Liver (tissue), 9 donors: ENCODE data around the gene CASZ1. TPM values are rescaled to one million over a fixed set of nuclear protein-coding genes. Genes with fewer than 3 reads are reported as not detected.

Experiments
- DNase-seq: peaks from one replicate; pipeline ENCODE4 v3.0.0-alpha.2; 2017; ENCODE audit warnings: low spot score
- H3K27ac ChIP-seq, 2 donors: one replicate each; pipeline ENCODE4 v1.7.0; 2013; ENCODE audit warnings: inconsistent platforms in 2 of 2, low read length in 2 of 2, control low read depth in 1 of 2, low read depth in 1 of 2, mild to moderate bottlenecking in 1 of 2
- H3K27me3 ChIP-seq, 4 donors: one replicate each; pipeline versions ENCODE4 v1.6.1 to v1.7.0; 2013; ENCODE audit warnings: low read length in 3 of 4, inconsistent platforms in 1 of 4, mild to moderate bottlenecking in 1 of 4, moderate library complexity in 1 of 4; ENCODE audit not compliant: control insufficient read depth in 4 of 4, insufficient read depth in 4 of 4
- H3K36me3 ChIP-seq, 4 donors: one replicate each; pipeline versions ENCODE4 v1.6.1 to v1.7.0; 2013; ENCODE audit warnings: low read length in 3 of 4, mild to moderate bottlenecking in 3 of 4, low read depth in 1 of 4, moderate library complexity in 1 of 4; ENCODE audit not compliant: control insufficient read depth in 4 of 4, insufficient read depth in 3 of 4
- H3K4me1 ChIP-seq, 4 donors: one replicate each; pipeline versions ENCODE4 v1.6.1 to v1.7.0; 2013; ENCODE audit warnings: low read length in 3 of 4, mild to moderate bottlenecking in 3 of 4, moderate library complexity in 1 of 4; ENCODE audit not compliant: control insufficient read depth in 4 of 4, insufficient read depth in 4 of 4
- H3K4me3 ChIP-seq, 3 donors: one replicate each; pipeline versions ENCODE4 v1.6.1 to v1.7.0; 2013; ENCODE audit warnings: low read length in 3 of 3, control low read depth in 1 of 3, low read depth in 1 of 3, mild to moderate bottlenecking in 1 of 3
- H3K9ac ChIP-seq, 2 donors: one replicate each; pipeline ENCODE4 v1.7.0; 2013; ENCODE audit warnings: low read length in 2 of 2, mild to moderate bottlenecking in 2 of 2, moderate library complexity in 2 of 2, control low read depth in 1 of 2, low read depth in 1 of 2
- H3K9me3 ChIP-seq, 4 donors: one replicate each; pipeline versions ENCODE4 v1.6.1 to v1.7.0; 2013; ENCODE audit warnings: low read length in 3 of 4; ENCODE audit not compliant: control insufficient read depth in 4 of 4
- ATF3 ChIP-seq: IDR thresholded peaks from 2 replicates; pipeline ENCODE4 v1.6.1; 2016; ENCODE audit warnings: antibody characterized with exemption
- CTCF ChIP-seq: fragments of 150-350 bp; IDR thresholded peaks from 2 replicates; pipeline ENCODE4 v1.5.1; 2017; ENCODE audit warnings: improper control_type of control experiment, low read depth, low read length; ENCODE audit not compliant: missing input control
- EGR1 ChIP-seq, 2 donors: IDR thresholded peaks; 2 replicates each; pipeline ENCODE4 v1.6.1; 2016 to 2018; ENCODE audit warnings: antibody characterized with exemption in 2 of 2, low read depth in 2 of 2
- FOXA1 ChIP-seq: IDR thresholded peaks from 2 replicates; pipeline ENCODE4 v1.6.1; 2016; ENCODE audit warnings: antibody characterized with exemption
- FOXA2 ChIP-seq: IDR thresholded peaks from 2 replicates; pipeline ENCODE4 v1.6.1; 2016; ENCODE audit warnings: antibody characterized with exemption
- GABPA ChIP-seq, 2 donors: IDR thresholded peaks in 1 of 2; conservative IDR thresholded peaks in 1 of 2; 2 replicates each; pipeline ENCODE4 v1.6.1; 2016; ENCODE audit warnings: antibody characterized with exemption in 2 of 2, mild to moderate bottlenecking in 1 of 2, moderate library complexity in 1 of 2
- HNF4A ChIP-seq, 2 donors: conservative IDR thresholded peaks; 2 replicates each; pipeline ENCODE4 v1.6.1; 2016; ENCODE audit warnings: antibody characterized with exemption in 2 of 2, mild to moderate bottlenecking in 2 of 2
- HNF4G ChIP-seq: IDR thresholded peaks from 2 replicates; pipeline ENCODE4 v1.6.1; 2016; ENCODE audit warnings: antibody characterized with exemption
- JUND ChIP-seq, 2 donors: IDR thresholded peaks; 2 replicates each; pipeline ENCODE4 v1.6.1; 2016; ENCODE audit warnings: antibody characterized with exemption in 2 of 2
- MAX ChIP-seq: IDR thresholded peaks from 2 replicates; pipeline ENCODE4 v1.6.1; 2016; ENCODE audit warnings: antibody characterized with exemption
- NR2F2 ChIP-seq: IDR thresholded peaks from 2 replicates; pipeline ENCODE4 v1.6.1; 2016; ENCODE audit warnings: antibody characterized with exemption
- RAD21 ChIP-seq, 2 donors: IDR thresholded peaks; 2 replicates each; pipeline ENCODE4 v1.6.1; 2016; ENCODE audit warnings: antibody characterized with exemption in 2 of 2, mild to moderate bottlenecking in 2 of 2
- REST ChIP-seq: IDR thresholded peaks from 2 replicates; pipeline ENCODE4 v1.6.1; 2016; ENCODE audit warnings: antibody characterized with exemption, mild to moderate bottlenecking
- RXRA ChIP-seq, 2 donors: IDR thresholded peaks; 2 replicates each; pipeline ENCODE4 v1.6.1; 2017 to 2018; ENCODE audit warnings: antibody characterized with exemption in 2 of 2, mild to moderate bottlenecking in 1 of 2
- SP1 ChIP-seq: IDR thresholded peaks from 2 replicates; pipeline ENCODE4 v1.6.1; 2018; ENCODE audit warnings: antibody characterized with exemption, mild to moderate bottlenecking
- TAF1 ChIP-seq: conservative IDR thresholded peaks from 2 replicates; pipeline ENCODE4 v1.6.1; 2016; ENCODE audit warnings: antibody characterized with exemption, mild to moderate bottlenecking
- YY1 ChIP-seq: IDR thresholded peaks from 2 replicates; pipeline ENCODE4 v1.6.1; 2016; ENCODE audit warnings: antibody characterized with exemption, mild to moderate bottlenecking
- ZBTB33 ChIP-seq: IDR thresholded peaks from 2 replicates; pipeline ENCODE4 v1.6.1; 2016; ENCODE audit warnings: antibody characterized with exemption
- WGBS: extraction: QIAGEN DNeasy Blood & Tissue Kit; methylation state at CpG from one replicate; pipeline ENCODE4 v1.1.7; 2013; 5-methylcytosine and 5-hydroxymethylcytosine counted together
- polyA plus RNA-seq, 2 donors: library from polyadenylated mRNA; stranded (reverse) in 1 of 2; unstranded in 1 of 2; fragments of 200-250 nt in 1 of 2; fragments of >200 nt in 1 of 2; fragmentation: Nextera tagmentation in 1 of 2; extraction: Ambion mirVana in 1 of 2; gene quantifications; one replicate each; pipeline versions ENCODE4 v1.2.1 to v1.2.3, GENCODE V29; 2013 to 2015
- total RNA-seq, 2 donors: library from RNA; depleted of rRNA; stranded (reverse); fragments of >200 nt; gene quantifications; one replicate each; pipeline ENCODE4 v1.2.3, GENCODE V29; 2014
- donor health status: healthy.
- donor health status: healthy.
- donor health status: healthy.
- donor health status: healthy.
- donor health status: healthy.

CASZ1 gene
- total and polyA plus RNA-seq, 4 donors: 1.0 to 3.5 (median 1.9) TPM

GRCh38 chr1:10653370-10654125, 142.9 kb downstream of the CASZ1 start:
- H3K27me3 ChIP-seq: no peaks in the 10 kb centered on the region
- 95% methylated on average over 41 of the region's 41 CpGs for WGBS
- no peaks in the 10 kb centered on the region for H3K9me3 ChIP-seq
- no peak overlapping the region for H3K4me3 ChIP-seq
- no peak for TF ChIP-seq TAF1
- no peak for TF ChIP-seq HNF4G
- peaks cover 0 to 5% (median 0%) of the 10 kb centered on the region in 4 donors for H3K4me1 ChIP-seq
- peaks cover 0 to 11% (median 0%) of the 10 kb centered on the region in 4 donors for H3K36me3 ChIP-seq
- H3K27ac ChIP-seq: no peak overlapping the region
- H3K9ac ChIP-seq: no peak overlapping the region
- DNase-seq: no peak

- no peak for DNase-seq
- Histone ChIP-seq H3K4me3 (no peak overlapping the region), H3K4me1 (peaks cover 0 to 5% (median 0%) of the 10 kb centered on the region in 4 donors), H3K27ac (no peak overlapping the region), H3K9ac (no peak overlapping the region), H3K27me3 (no peaks in the 10 kb centered on the region), H3K36me3 (peaks cover 0 to 11% (median 0%) of the 10 kb centered on the region in 4 donors), H3K9me3 (no peaks in the 10 kb centered on the region)
- TF ChIP-seq ZBTB33: no peak
- no peak for TF ChIP-seq YY1
- TF ChIP-seq FOXA1: no peak
- TF ChIP-seq NR2F2: no peak
- TF ChIP-seq ATF3: no peak
- no peak for TF ChIP-seq REST
- TF ChIP-seq RAD21 (IDR thresholded peaks at IDR 0.05): no peak
- TF ChIP-seq EGR1 (IDR thresholded peaks at IDR 0.05; ENCODE audit: low read depth in 2 of 2): no peak
- TF ChIP-seq SP1: no peak
- no peak for TF ChIP-seq HNF4G
- no peak for TF ChIP-seq FOXA2
- TF ChIP-seq HNF4A (conservative IDR thresholded peaks at IDR 0.05): no peak
- no peak for TF ChIP-seq GABPA (IDR thresholded peaks at IDR 0.05 in 1 of 2, conservative IDR thresholded peaks at IDR 0.05 in 1 of 2)
- TF ChIP-seq JUND (IDR thresholded peaks at IDR 0.05): no peak
- no peak for TF ChIP-seq TAF1
- TF ChIP-seq RXRA (IDR thresholded peaks at IDR 0.05): no peak
- TF ChIP-seq MAX: no peak
- no peak for TF ChIP-seq CTCF
- 85% methylated on average over 12 of the region's 12 CpGs for WGBS
Measured at GRCh38 chr1:10652626-10653025, 143.8 kb downstream of the CASZ1 start.
